H9 (cell line): ENCODE results near the gene VAV3. TPM values are rescaled to one million over a fixed set of nuclear protein-coding genes. Genes with fewer than 3 reads are reported as not detected.

Source experiments
- DNase-seq: peaks from one replicate; pipeline ENCODE4 v3.0.0-alpha.2; 2017
- H2AFZ ChIP-seq: one replicate; pipeline ENCODE4 v1.6.1; 2013; ENCODE audit warnings: mild to moderate bottlenecking, low read length, control low read depth, moderate library complexity
- H2AK5ac ChIP-seq: 2 replicates; pipeline ENCODE4 v1.6.1; 2013; ENCODE audit warnings: low read length, control low read depth, mixed read lengths; ENCODE audit not compliant: insufficient read length
- H2BK120ac ChIP-seq: one replicate; pipeline ENCODE4 v1.6.1; 2013; ENCODE audit warnings: low read depth, mild to moderate bottlenecking, low read length, control low read depth, inconsistent platforms; ENCODE audit not compliant: poor library complexity, severe bottlenecking
- H2BK12ac ChIP-seq: 2 replicates; pipeline ENCODE4 v1.6.1; 2013; ENCODE audit warnings: low read length, control low read depth, mixed read lengths, low read depth; ENCODE audit not compliant: insufficient read length
- H2BK15ac ChIP-seq: 2 replicates; pipeline ENCODE4 v1.6.1; 2013; ENCODE audit warnings: low read depth, low read length, control low read depth
- H2BK20ac ChIP-seq: one replicate; pipeline ENCODE4 v1.6.1; 2013; ENCODE audit warnings: low read depth, mild to moderate bottlenecking, low read length, control low read depth, inconsistent platforms; ENCODE audit not compliant: poor library complexity, severe bottlenecking
- H2BK5ac ChIP-seq: 2 replicates; pipeline ENCODE4 v1.6.1; 2013; ENCODE audit warnings: low read length, control low read depth, mixed read lengths; ENCODE audit not compliant: insufficient read length
- H3K14ac ChIP-seq: 2 replicates; pipeline ENCODE4 v1.6.1; 2013; ENCODE audit warnings: low read length, control low read depth; ENCODE audit not compliant: insufficient read depth
- H3K18ac ChIP-seq: 2 replicates; pipeline ENCODE4 v1.6.1; 2013; ENCODE audit warnings: low read depth, mild to moderate bottlenecking, mixed read lengths, low read length, control low read depth; ENCODE audit not compliant: insufficient read length
- H3K23ac ChIP-seq: 2 replicates; pipeline ENCODE4 v1.6.1; 2013; ENCODE audit warnings: low read length, control low read depth, mixed read lengths, low read depth; ENCODE audit not compliant: insufficient read length
- H3K23me2 ChIP-seq: 2 replicates; pipeline ENCODE4 v1.6.1; 2013; ENCODE audit warnings: low read depth, mild to moderate bottlenecking, mixed read lengths, low read length, control low read depth; ENCODE audit not compliant: insufficient read length, poor library complexity, severe bottlenecking
- H3K27ac ChIP-seq: 2 replicates; pipeline ENCODE4 v1.5.1; 2013; ENCODE audit warnings: low read length, control low read depth, mixed read lengths, low read depth; ENCODE audit not compliant: insufficient read length
- H3K27me3 ChIP-seq: 2 replicates; pipeline ENCODE4 v1.6.1; 2013; ENCODE audit warnings: low read length, control low read depth, inconsistent platforms; ENCODE audit not compliant: insufficient read depth
- H3K4ac ChIP-seq: 2 replicates; pipeline ENCODE4 v1.6.1; 2013; ENCODE audit warnings: low read depth, mild to moderate bottlenecking, control low read depth, inconsistent platforms, low read length, moderate library complexity
- H3K4me1 ChIP-seq: 2 replicates; pipeline ENCODE4 v1.6.1; 2013; ENCODE audit warnings: low read length, control low read depth, inconsistent platforms; ENCODE audit not compliant: insufficient read depth
- H3K4me2 ChIP-seq: 2 replicates; pipeline ENCODE4 v1.6.1; 2013; ENCODE audit warnings: low read length, control low read depth, mixed read lengths; ENCODE audit not compliant: insufficient read length, insufficient read depth
- H3K56ac ChIP-seq: 2 replicates; pipeline ENCODE4 v1.6.1; 2013; ENCODE audit warnings: low read depth, mild to moderate bottlenecking, mixed read lengths, low read length, control low read depth; ENCODE audit not compliant: insufficient read length
- H3K79me1 ChIP-seq: 2 replicates; pipeline ENCODE4 v1.6.1; 2013; ENCODE audit warnings: low read depth, mild to moderate bottlenecking, moderate library complexity, low read length, control low read depth, inconsistent platforms; ENCODE audit not compliant: insufficient read depth, poor library complexity, severe bottlenecking
- H3K79me2 ChIP-seq: 2 replicates; pipeline ENCODE4 v1.6.1; 2013; ENCODE audit warnings: low read length, control low read depth, inconsistent platforms; ENCODE audit not compliant: insufficient read depth
- H3K9ac ChIP-seq: 2 replicates; pipeline ENCODE4 v1.6.1; 2013; ENCODE audit warnings: low read length, control low read depth, mixed read lengths; ENCODE audit not compliant: insufficient read length; ENCODE audit errors: extremely low read depth
- H3K9me3 ChIP-seq: one replicate; pipeline ENCODE4 v1.6.1; 2013; ENCODE audit warnings: low read depth, low read length, inconsistent platforms; ENCODE audit not compliant: control insufficient read depth
- H3T11ph ChIP-seq: one replicate; pipeline ENCODE4 v1.6.1; 2013; ENCODE audit warnings: mild to moderate bottlenecking, low read length, control low read depth, inconsistent platforms
- H4K20me1 ChIP-seq: one replicate; pipeline ENCODE4 v1.6.1; 2013; ENCODE audit not compliant: control insufficient read depth, insufficient read length, insufficient read depth
- H4K5ac ChIP-seq: 2 replicates; pipeline ENCODE4 v1.6.1; 2013; ENCODE audit warnings: low read depth, mild to moderate bottlenecking, mixed read lengths, low read length, control low read depth; ENCODE audit not compliant: insufficient read length
- H4K8ac ChIP-seq: replicated peaks from 2 replicates; pipeline ENCODE4 v1.6.1; 2013; ENCODE audit warnings: low read length, control low read depth, mixed read lengths, low read depth; ENCODE audit not compliant: insufficient read length
- H4K91ac ChIP-seq: 2 replicates; pipeline ENCODE4 v1.6.1; 2013; ENCODE audit warnings: low read depth, mild to moderate bottlenecking, moderate library complexity, mixed read lengths, low read length, control low read depth; ENCODE audit not compliant: insufficient read length
- H3K27ac Mint-ChIP-seq, 3 experiments: 2 replicates in 2 of 3; 3 replicates in 1 of 3; pipeline ENCODE4 v1.8.0; 2020 to 2021; ENCODE audit warnings: mixed read lengths in 3 of 3, mild to moderate bottlenecking in 1 of 3, moderate library complexity in 1 of 3
- H3K27me3 Mint-ChIP-seq: 2 replicates; pipeline ENCODE4 v1.8.0; 2021; ENCODE audit warnings: low read depth, mild to moderate bottlenecking, moderate library complexity, mixed read lengths
- H3K36me3 Mint-ChIP-seq, 3 experiments: 2 replicates in 2 of 3; 3 replicates in 1 of 3; pipeline ENCODE4 v1.8.0; 2020 to 2021; ENCODE audit warnings: low read depth in 3 of 3, mixed read lengths in 3 of 3; ENCODE audit not compliant: insufficient read depth in 1 of 3
- H3K4me1 Mint-ChIP-seq, 2 experiments: 2 replicates each; pipeline ENCODE4 v1.8.0; 2020; ENCODE audit warnings: mixed read lengths in 2 of 2
- H3K4me3 Mint-ChIP-seq, 2 experiments: 2 replicates in 1 of 2; 3 replicates in 1 of 2; pipeline ENCODE4 v1.8.0; 2020 to 2021; ENCODE audit warnings: mild to moderate bottlenecking in 2 of 2, mixed read lengths in 2 of 2, moderate library complexity in 1 of 2
- H3K9me3 Mint-ChIP-seq, 2 experiments: 2 replicates in 1 of 2; 3 replicates in 1 of 2; pipeline ENCODE4 v1.8.0; 2020; ENCODE audit warnings: mild to moderate bottlenecking in 2 of 2, mixed read lengths in 2 of 2, moderate library complexity in 1 of 2
- WGBS: extraction: QIAGEN DNeasy Blood & Tissue Kit; methylation state at CpG from one replicate; pipeline ENCODE4 v1.1.7; 2013; ENCODE audit warnings: missing lambda C conversion rate, low lambda C conversion rate, mixed read lengths; ENCODE audit not compliant: insufficient read length; ENCODE audit errors: extremely low coverage; 5-methylcytosine and 5-hydroxymethylcytosine counted together
- total RNA-seq: library from RNA; stranded (reverse); gene quantifications from 2 replicates; pipeline ENCODE4 v1.2.1, GENCODE V29; 2021
- TF ChIP-seq, protein P1 (sequence below): fragments of 200-600 bp; sonication (generic); conservative IDR thresholded peaks from 3 replicates; pipeline ENCODE4 v1.8.0; 2021; ENCODE audit warnings: antibody characterized with exemption, mild to moderate bottlenecking

VAV3 gene
- total RNA-seq, 1 experiment from 2014 or later = 5.1 TPM

GRCh38 chr1:108011295-108011694, 46.3 kb upstream of the VAV3 start:
- no peak overlapping the region for H3K4me3 Mint-ChIP-seq
- Histone ChIP-seq H3T11ph (no peak overlapping the region), H2BK15ac (no peak overlapping the region), H3K23ac (no peak overlapping the region), H4K91ac (no peak overlapping the region), H3K56ac (no peak overlapping the region), H3K27ac (no peak overlapping the region), H3K18ac (no peak overlapping the region), H2BK20ac (no peak overlapping the region), H3K79me1 (no peaks in the 10 kb centered on the region), H2BK5ac (no peak overlapping the region), H3K27me3 (no peaks in the 10 kb centered on the region), H3K23me2 (no peaks in the 10 kb centered on the region), H2BK120ac (no peak overlapping the region), H3K14ac (no peak overlapping the region), H4K5ac (no peak overlapping the region), H2AFZ (no peak overlapping the region), H4K8ac (no peak overlapping the region), H3K9ac (no peak overlapping the region), H4K20me1 (no peaks in the 10 kb centered on the region), H3K79me2 (no peaks in the 10 kb centered on the region), H3K4me2 (no peak overlapping the region), H3K4me1 (no peaks in the 10 kb centered on the region), H2AK5ac (no peak overlapping the region), H3K9me3 (no peaks in the 10 kb centered on the region), H2BK12ac (no peak overlapping the region), H3K4ac (no peak overlapping the region)
- H3K36me3 Mint-ChIP-seq = no peaks in the 10 kb centered on the region
- H3K4me1 Mint-ChIP-seq = no peaks in the 10 kb centered on the region; a peak in 1 of 4 replicates
- DNase-seq = no peak
- no peak overlapping the region for H3K27ac Mint-ChIP-seq
- no CpG with 5 or more reads among the region's 6 CpGs for WGBS
- TF ChIP-seq, protein P1, sequence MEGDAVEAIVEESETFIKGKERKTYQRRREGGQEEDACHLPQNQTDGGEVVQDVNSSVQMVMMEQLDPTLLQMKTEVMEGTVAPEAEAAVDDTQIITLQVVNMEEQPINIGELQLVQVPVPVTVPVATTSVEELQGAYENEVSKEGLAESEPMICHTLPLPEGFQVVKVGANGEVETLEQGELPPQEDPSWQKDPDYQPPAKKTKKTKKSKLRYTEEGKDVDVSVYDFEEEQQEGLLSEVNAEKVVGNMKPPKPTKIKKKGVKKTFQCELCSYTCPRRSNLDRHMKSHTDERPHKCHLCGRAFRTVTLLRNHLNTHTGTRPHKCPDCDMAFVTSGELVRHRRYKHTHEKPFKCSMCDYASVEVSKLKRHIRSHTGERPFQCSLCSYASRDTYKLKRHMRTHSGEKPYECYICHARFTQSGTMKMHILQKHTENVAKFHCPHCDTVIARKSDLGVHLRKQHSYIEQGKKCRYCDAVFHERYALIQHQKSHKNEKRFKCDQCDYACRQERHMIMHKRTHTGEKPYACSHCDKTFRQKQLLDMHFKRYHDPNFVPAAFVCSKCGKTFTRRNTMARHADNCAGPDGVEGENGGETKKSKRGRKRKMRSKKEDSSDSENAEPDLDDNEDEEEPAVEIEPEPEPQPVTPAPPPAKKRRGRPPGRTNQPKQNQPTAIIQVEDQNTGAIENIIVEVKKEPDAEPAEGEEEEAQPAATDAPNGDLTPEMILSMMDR = no peak
- H3K9me3 Mint-ChIP-seq = no peaks in the 10 kb centered on the region
- H3K27me3 Mint-ChIP-seq = 0 out of 2 replicates have a peak, but pooled peaks cover 2% of the 10 kb centered on the region
